HL-60 (cell line): ENCODE data around the gene FMNL2.
A peak's percentile ranks its signal among the peaks of the same experiment; 100 is the strongest.

Source experiments
- DNase-seq, 2 experiments: peaks; one replicate each; pipeline ENCODE4 v3.0.0-alpha.2; 2010 to 2020; ENCODE audit warnings: low read depth in 1 of 2, low spot score in 1 of 2
- H3K27ac ChIP-seq: fragments of 250-450 bp; sonication (Bioruptor Pico); replicated peaks from 2 replicates; pipeline ENCODE4 v1.5.1; 2020; ENCODE audit warnings: mild to moderate bottlenecking, moderate library complexity
- H3K27me3 ChIP-seq: fragments of 250-450 bp; sonication (Bioruptor Pico); 2 replicates; pipeline ENCODE4 v1.5.1; 2021; ENCODE audit warnings: mild to moderate bottlenecking, moderate library complexity; ENCODE audit not compliant: insufficient read depth, poor library complexity, severe bottlenecking
- H3K4me3 ChIP-seq: replicated peaks from 2 replicates; pipeline ENCODE4 v1.5.1; 2011; ENCODE audit warnings: mild to moderate bottlenecking, control low read depth, low read length; ENCODE audit not compliant: insufficient read depth
- CTCF ChIP-seq: IDR thresholded peaks from one replicate; pipeline ENCODE4 v1.5.1; 2011; ENCODE audit warnings: low read length, control low read depth, inconsistent platforms; ENCODE audit not compliant: insufficient read depth
- GABPA ChIP-seq: IDR thresholded peaks from 2 replicates; pipeline ENCODE4 v1.6.1; 2012; ENCODE audit warnings: low read depth
- POLR2AphosphoS5 ChIP-seq: IDR thresholded peaks from 2 replicates; pipeline ENCODE4 v1.6.1; 2012; ENCODE audit warnings: low read depth
- REST ChIP-seq: IDR thresholded peaks from 2 replicates; pipeline ENCODE4 v1.6.1; 2012; ENCODE audit warnings: low read depth; ENCODE audit not compliant: insufficient replicate concordance
- SPI1 ChIP-seq: IDR thresholded peaks from 2 replicates; pipeline ENCODE4 v1.6.1; 2012; ENCODE audit warnings: low read depth, mild to moderate bottlenecking, borderline replicate concordance

FMNL2 gene

DNA sequence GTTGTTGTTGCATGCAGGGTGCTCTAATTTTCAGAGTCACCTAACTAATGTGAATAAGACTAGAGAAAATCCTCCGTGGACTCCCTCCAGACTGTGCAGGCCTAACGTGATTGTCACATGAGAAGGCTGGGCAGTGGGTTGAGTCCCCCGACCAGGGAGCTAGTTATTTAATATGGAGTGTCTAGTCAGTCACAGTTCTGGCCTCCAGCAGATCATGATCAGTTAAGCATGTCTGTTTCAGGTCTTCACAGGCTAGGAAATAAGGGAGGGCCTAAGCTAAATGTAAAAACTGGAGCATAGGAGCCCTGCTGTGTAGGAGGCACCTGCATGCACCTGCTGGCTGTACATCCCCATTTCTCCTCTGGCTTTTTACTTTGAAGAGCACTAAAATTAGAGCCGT, 295.5 kb downstream of the FMNL2 start:
- no peak overlapping the region for H3K27ac ChIP-seq
- H3K27me3 ChIP-seq = no peaks in the 10 kb centered on the region
- no peak for DNase-seq
- TF ChIP-seq CTCF (no peak), GABPA (no peak), POLR2AphosphoS5 (no peak), REST (no peak)
- H3K4me3 ChIP-seq = no peak overlapping the region

- H3K4me3 ChIP-seq = no peak overlapping the region
- no peak overlapping the region for H3K27ac ChIP-seq
- TF ChIP-seq POLR2AphosphoS5 (no peak), REST (no peak), CTCF (no peak), SPI1 (no peak), GABPA (no peak)
- DNase-seq = no peak
- no peaks in the 10 kb centered on the region for H3K27me3 ChIP-seq
Measured at GRCh38 chr2:152632736-152633135, 297.8 kb downstream of the FMNL2 start.

- Histone ChIP-seq H3K4me3 (no peak overlapping the region), H3K27ac (no peak overlapping the region), H3K27me3 (no peaks in the 10 kb centered on the region)
- TF ChIP-seq GABPA (no peak), POLR2AphosphoS5 (no peak), CTCF (peak; percentile 59), REST (no peak)
- peak; percentile 18 to 58 for DNase-seq
Measured at GRCh38 chr2:152635635-152636298, 300.8 kb downstream of the FMNL2 start.
